IMR-90 (cell line): ENCODE results near the gene CATSPERZ. TPM values are rescaled to one million over a fixed set of nuclear protein-coding genes. Genes with fewer than 3 reads are reported as not detected.

ENCODE experiments used
- ATAC-seq: fragments of 200-7000 bp; cut with Tn5 transposase; 2 replicates; pipeline ENCODE4 v1.9.1; 2020; ENCODE audit warnings: low read depth, mild to moderate bottlenecking, moderate library complexity
- BruUV-seq: library from RNA; stranded (reverse); fragments of 400-500 nt; replicated peaks from 2 replicates; lab custom pipeline; 2021; lab: Mats Ljungman, UMichigan
- CTCF ChIA-PET: fragments of 300-600 bp; formaldehyde crosslinking; extraction: SDS; loops from one replicate; lab custom pipeline; 2021; ENCODE audit warnings: antibody characterized with exemption; lab: Yijun Ruan, JAX
- POLR2A ChIA-PET: fragments of 300-600 bp; sonication (Branson Sonifier 250); formaldehyde crosslinking; loops from one replicate; lab custom pipeline; 2022; ENCODE audit warnings: antibody characterized with exemption; ENCODE audit not compliant: unreplicated experiment; lab: Charles Lee
- DNase-seq: peaks from one replicate; pipeline ENCODE4 v3.0.0; 2013
- H2AFZ ChIP-seq: replicated peaks from 2 replicates; pipeline ENCODE3; 2013; ENCODE audit warnings: low read length, mild to moderate bottlenecking; ENCODE audit not compliant: poor library complexity
- H2AK5ac ChIP-seq: 2 replicates; pipeline ENCODE4 v1.6.1; 2013; ENCODE audit warnings: low read depth, low read length, inconsistent platforms
- H2AK9ac ChIP-seq: replicated peaks from 2 replicates; pipeline ENCODE3; 2013; ENCODE audit warnings: mild to moderate bottlenecking, low read depth, low read length, moderate library complexity; ENCODE audit not compliant: poor library complexity
- H2BK120ac ChIP-seq: 2 replicates; pipeline ENCODE4 v1.6.1; 2013; ENCODE audit warnings: low read depth, low read length, inconsistent platforms
- H2BK15ac ChIP-seq: 3 replicates; pipeline ENCODE4 v1.6.1; 2013; ENCODE audit warnings: low read depth, low read length, inconsistent platforms
- H2BK20ac ChIP-seq: 2 replicates; pipeline ENCODE4 v1.6.1; 2013; ENCODE audit warnings: low read depth, mild to moderate bottlenecking, inconsistent platforms, low read length, moderate library complexity
- H2BK5ac ChIP-seq: 2 replicates; pipeline ENCODE4 v1.6.1; 2013; ENCODE audit warnings: mild to moderate bottlenecking, low read depth, low read length, inconsistent platforms; ENCODE audit not compliant: poor library complexity, severe bottlenecking
- H3K14ac ChIP-seq: replicated peaks from 2 replicates; pipeline ENCODE4 v1.6.1; 2013; ENCODE audit warnings: low read depth, low read length, inconsistent platforms
- H3K18ac ChIP-seq: 2 replicates; pipeline ENCODE4 v1.6.1; 2013; ENCODE audit warnings: low read depth, low read length, control low read depth
- H3K23ac ChIP-seq: 2 replicates; pipeline ENCODE4 v1.6.1; 2013; ENCODE audit warnings: low read depth, low read length, inconsistent platforms
- H3K27ac ChIP-seq: 2 replicates; pipeline ENCODE4 v1.5.1; 2013; ENCODE audit warnings: mild to moderate bottlenecking, control low read depth, low read length; ENCODE audit not compliant: insufficient read depth
- H3K27me3 ChIP-seq: 2 replicates; pipeline ENCODE4 v1.6.1; 2013; ENCODE audit warnings: low read length; ENCODE audit not compliant: control insufficient read depth, insufficient read depth
- H3K36me3 ChIP-seq: 2 replicates; pipeline ENCODE4 v1.6.1; 2013; ENCODE audit warnings: low read length, mixed read lengths; ENCODE audit not compliant: control insufficient read depth, insufficient read depth
- H3K4ac ChIP-seq: 2 replicates; pipeline ENCODE4 v1.6.1; 2013; ENCODE audit warnings: low read depth, low read length, inconsistent platforms
- H3K4me1 ChIP-seq: 2 replicates; pipeline ENCODE4 v1.6.1; 2013; ENCODE audit warnings: low read length, mixed read lengths; ENCODE audit not compliant: control insufficient read depth, insufficient read depth
- H3K4me2 ChIP-seq: 2 replicates; pipeline ENCODE4 v1.6.1; 2013; ENCODE audit warnings: low read depth, mild to moderate bottlenecking, control low read depth, low read length, moderate library complexity
- H3K4me3 ChIP-seq: 2 replicates; pipeline ENCODE4 v1.5.1; 2013; ENCODE audit warnings: low read depth, mild to moderate bottlenecking, control low read depth, low read length, moderate library complexity; ENCODE audit not compliant: insufficient read depth
- H3K56ac ChIP-seq: 2 replicates; pipeline ENCODE4 v1.6.1; 2013; ENCODE audit warnings: low read length, inconsistent platforms; ENCODE audit not compliant: insufficient read depth; ENCODE audit errors: extremely low read depth
- H3K79me1 ChIP-seq, 2 experiments: 2 replicates each; pipeline ENCODE4 v1.6.1; 2013; ENCODE audit warnings: low read length in 2 of 2, inconsistent platforms in 1 of 2, low read depth in 1 of 2
- H3K9ac ChIP-seq: 2 replicates; pipeline ENCODE4 v1.6.1; 2013; ENCODE audit warnings: low read depth, low read length, control low read depth
- H3K9me1 ChIP-seq: 2 replicates; pipeline ENCODE4 v1.6.1; 2013; ENCODE audit warnings: low read length, inconsistent platforms; ENCODE audit not compliant: insufficient read depth
- H3K9me3 ChIP-seq: 2 replicates; pipeline ENCODE4 v1.6.1; 2013; ENCODE audit warnings: low read length; ENCODE audit not compliant: control insufficient read depth, insufficient read depth
- H4K20me1 ChIP-seq: 2 replicates; pipeline ENCODE4 v1.6.1; 2013; ENCODE audit warnings: low read length, inconsistent platforms; ENCODE audit not compliant: insufficient read depth
- H4K5ac ChIP-seq: 2 replicates; pipeline ENCODE4 v1.6.1; 2013; ENCODE audit warnings: mild to moderate bottlenecking, low read depth, low read length, control low read depth
- H4K8ac ChIP-seq, 2 experiments: 2 replicates each; pipeline ENCODE4 v1.6.1; 2013; ENCODE audit warnings: low read depth in 2 of 2, low read length in 2 of 2, control low read depth in 1 of 2, inconsistent platforms in 1 of 2
- H4K91ac ChIP-seq: 2 replicates; pipeline ENCODE4 v1.6.1; 2013; ENCODE audit warnings: low read depth, low read length, inconsistent platforms; ENCODE audit not compliant: insufficient read depth
- BHLHE40 ChIP-seq: fragments of 150-350 bp; IDR thresholded peaks from 2 replicates; pipeline ENCODE4 v1.6.1; 2016; ENCODE audit warnings: mild to moderate bottlenecking, low read depth, low read length
- CEBPB ChIP-seq: IDR thresholded peaks from 2 replicates; pipeline ENCODE4 v1.6.1; 2012; ENCODE audit warnings: low read depth, low read length, improper control_type of control experiment
- CHD1 ChIP-seq: IDR thresholded peaks from 2 replicates; pipeline ENCODE4 v1.6.1; 2012; ENCODE audit warnings: low read depth, low read length, improper control_type of control experiment
- FOS ChIP-seq: fragments of 150-350 bp; IDR thresholded peaks from 2 replicates; pipeline ENCODE4 v1.6.1; 2016; ENCODE audit warnings: low read depth, low read length
- MAFK ChIP-seq: IDR thresholded peaks from 2 replicates; pipeline ENCODE4 v1.6.1; 2012; ENCODE audit warnings: low read depth, low read length, improper control_type of control experiment
- MAZ ChIP-seq: IDR thresholded peaks from 2 replicates; pipeline ENCODE4 v1.6.1; 2012; ENCODE audit warnings: low read depth, mild to moderate bottlenecking, low read length, improper control_type of control experiment, moderate library complexity, borderline replicate concordance
- RAD21 ChIP-seq: IDR thresholded peaks from 2 replicates; pipeline ENCODE4 v1.6.1; 2012; ENCODE audit warnings: low read length, improper control_type of control experiment
- RCOR1 ChIP-seq: IDR thresholded peaks from 2 replicates; pipeline ENCODE4 v1.6.1; 2012; ENCODE audit warnings: mild to moderate bottlenecking, low read length, improper control_type of control experiment; ENCODE audit not compliant: insufficient replicate concordance
- WGBS, 2 experiments: methylation state at CpG; one replicate each; pipeline versions ENCODE4 v1.1.5 to v1.1.7; 2013; ENCODE audit warnings: missing lambda C conversion rate in 2 of 2; ENCODE audit not compliant: insufficient read length in 1 of 2; ENCODE audit errors: extremely low coverage in 2 of 2; 5-methylcytosine and 5-hydroxymethylcytosine counted together
- dilution Hi-C: fragments of 300-500 bp; cut with HindIII; formaldehyde crosslinking; loops from one replicate; pipeline ENCODE4 v1.14.3; 2018; ENCODE audit warnings: low sequenced_read_pairs; ENCODE audit not compliant: unreplicated experiment
- in situ Hi-C: fragments of 300-500 bp; cut with MboI; formaldehyde crosslinking; loops from 3 replicates; pipeline ENCODE4 v1.14.3; 2019; ENCODE audit warnings: low sequenced_read_pairs, inconsistent platforms, mixed read lengths
- intact Hi-C: fragments of 100-400 bp; cut with micrococcal nuclease; formaldehyde crosslinking; loops from 2 replicates; pipeline ENCODE4 v1.10.0; 2022
- polyA plus RNA-seq, 3 experiments: library from polyadenylated mRNA; depleted of rRNA; stranded (reverse); fragments of >200 nt; gene quantifications; 2 replicates each; pipeline ENCODE4 v1.2.3, GENCODE V29; 2012; ENCODE audit warnings: low replicate concordance in 1 of 3
- total RNA-seq: library from RNA; depleted of rRNA; stranded (reverse); fragments of >200 nt; gene quantifications from 2 replicates; pipeline ENCODE4 v1.2.3, GENCODE V29; 2012
- TF ChIP-seq, protein P1 (sequence below): conservative IDR thresholded peaks from 2 replicates; pipeline ENCODE4 v1.5.1; 2012; ENCODE audit warnings: mild to moderate bottlenecking, low read depth, low read length, improper control_type of control experiment
- TF ChIP-seq, protein P2 (sequence below): fragments of 150-350 bp; IDR thresholded peaks from 2 replicates; pipeline ENCODE4 v1.6.1; 2016; ENCODE audit warnings: low read depth, mild to moderate bottlenecking, low read length, moderate library complexity, borderline replicate concordance

Gene CATSPERZ
- total and polyA plus RNA-seq, 2 of the 4 experiments (the other 2 are of a cell fraction) = not detected

DNA sequence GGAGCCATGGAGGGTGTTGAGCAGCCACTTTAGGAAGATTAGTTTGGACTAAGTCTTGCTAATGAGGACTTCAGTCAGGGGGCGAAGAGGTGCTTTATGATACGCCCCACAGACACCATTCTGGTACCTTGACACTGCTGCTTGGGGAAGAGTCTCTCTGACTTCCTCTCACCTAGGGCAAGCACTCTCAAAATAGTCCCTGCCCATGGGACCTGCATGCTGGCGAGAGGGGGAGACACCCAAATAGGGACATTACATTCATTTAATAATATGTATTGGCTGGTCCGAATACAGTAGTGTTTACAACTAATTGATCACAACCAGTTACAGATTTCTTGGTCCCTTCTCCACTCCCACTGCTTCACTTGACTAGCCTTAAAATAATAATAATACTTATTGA lies 4.4 kb upstream of the CATSPERZ start:
- Histone ChIP-seq H3K23ac (no peak overlapping the region), H3K36me3 (no peaks in the 10 kb centered on the region), H3K9ac (no peak overlapping the region), H2AK5ac (no peak overlapping the region), H4K20me1 (peaks cover 7% of the 10 kb centered on the region; the same call in 1 of the 2 replicates), H3K4me2 (no peak overlapping the region), H3K9me3 (no peaks in the 10 kb centered on the region), H3K79me1 (no peaks in the 10 kb centered on the region), H4K5ac (no peak overlapping the region), H4K8ac (no peak overlapping the region), H3K9me1 (no peaks in the 10 kb centered on the region), H3K4ac (no peak overlapping the region), H2AK9ac (no peak overlapping the region), H2BK20ac (no peak overlapping the region), H4K91ac (no peak overlapping the region), H2AFZ (no peak overlapping the region), H2BK120ac (no peak overlapping the region), H3K14ac (no peak overlapping the region), H3K27me3 (peaks cover 98% of the 10 kb centered on the region), H3K18ac (no peak overlapping the region), H3K27ac (no peak overlapping the region), H3K4me3 (no peak overlapping the region), H3K4me1 (peaks cover 7% of the 10 kb centered on the region), H2BK5ac (no peak overlapping the region), H2BK15ac (no peak overlapping the region), H3K56ac (no peak overlapping the region)
- in situ Hi-C loops (no loop called here), dilution Hi-C loops (no loop called here), intact Hi-C loops (no loop called here)
- no CpG with 5 or more reads among the region's 4 CpGs for WGBS, 2 experiments
- DNase-seq (no peak), ATAC-seq (no peak)
- no peak for TF ChIP-seq CEBPB
- TF ChIP-seq BHLHE40 = no peak
- TF ChIP-seq MAFK = no peak
- no peak for TF ChIP-seq CHD1
- TF ChIP-seq, protein P1, sequence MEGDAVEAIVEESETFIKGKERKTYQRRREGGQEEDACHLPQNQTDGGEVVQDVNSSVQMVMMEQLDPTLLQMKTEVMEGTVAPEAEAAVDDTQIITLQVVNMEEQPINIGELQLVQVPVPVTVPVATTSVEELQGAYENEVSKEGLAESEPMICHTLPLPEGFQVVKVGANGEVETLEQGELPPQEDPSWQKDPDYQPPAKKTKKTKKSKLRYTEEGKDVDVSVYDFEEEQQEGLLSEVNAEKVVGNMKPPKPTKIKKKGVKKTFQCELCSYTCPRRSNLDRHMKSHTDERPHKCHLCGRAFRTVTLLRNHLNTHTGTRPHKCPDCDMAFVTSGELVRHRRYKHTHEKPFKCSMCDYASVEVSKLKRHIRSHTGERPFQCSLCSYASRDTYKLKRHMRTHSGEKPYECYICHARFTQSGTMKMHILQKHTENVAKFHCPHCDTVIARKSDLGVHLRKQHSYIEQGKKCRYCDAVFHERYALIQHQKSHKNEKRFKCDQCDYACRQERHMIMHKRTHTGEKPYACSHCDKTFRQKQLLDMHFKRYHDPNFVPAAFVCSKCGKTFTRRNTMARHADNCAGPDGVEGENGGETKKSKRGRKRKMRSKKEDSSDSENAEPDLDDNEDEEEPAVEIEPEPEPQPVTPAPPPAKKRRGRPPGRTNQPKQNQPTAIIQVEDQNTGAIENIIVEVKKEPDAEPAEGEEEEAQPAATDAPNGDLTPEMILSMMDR = no peak
- no peak for TF ChIP-seq RAD21
- TF ChIP-seq, protein P2, sequence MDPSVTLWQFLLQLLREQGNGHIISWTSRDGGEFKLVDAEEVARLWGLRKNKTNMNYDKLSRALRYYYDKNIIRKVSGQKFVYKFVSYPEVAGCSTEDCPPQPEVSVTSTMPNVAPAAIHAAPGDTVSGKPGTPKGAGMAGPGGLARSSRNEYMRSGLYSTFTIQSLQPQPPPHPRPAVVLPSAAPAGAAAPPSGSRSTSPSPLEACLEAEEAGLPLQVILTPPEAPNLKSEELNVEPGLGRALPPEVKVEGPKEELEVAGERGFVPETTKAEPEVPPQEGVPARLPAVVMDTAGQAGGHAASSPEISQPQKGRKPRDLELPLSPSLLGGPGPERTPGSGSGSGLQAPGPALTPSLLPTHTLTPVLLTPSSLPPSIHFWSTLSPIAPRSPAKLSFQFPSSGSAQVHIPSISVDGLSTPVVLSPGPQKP = no peak
- TF ChIP-seq MAZ = no peak
- no peak for TF ChIP-seq FOS
- no peak for TF ChIP-seq RCOR1
- ChIA-PET CTCF (no interaction called here), POLR2A (no interaction called here)
- BruUV-seq = no TSS peak
